HCT116 (cell line): ENCODE results near the gene PILRA. TPM values are rescaled to one million over a fixed set of nuclear protein-coding genes. Genes with fewer than 3 reads are reported as not detected.
"Not testable (repeated sequence)": the region's sequence is repeated elsewhere in the genome, so short reads cannot be mapped to it uniquely, and the experiment has no call there.

Source experiments
- ATAC-seq: fragments of 200-7000 bp; cut with Tn5 transposase; 2 replicates; pipeline ENCODE4 v1.9.1; 2020; ENCODE audit warnings: mild to moderate bottlenecking, moderate library complexity
- BruUV-seq: library from RNA; stranded (reverse); fragments of 400-500 nt; replicated peaks from 2 replicates; lab custom pipeline; 2021; lab: Mats Ljungman, UMichigan
- CTCF ChIA-PET: fragments of 300-600 bp; sonication (Branson Sonifier 250); formaldehyde crosslinking; loops from one replicate; lab custom pipeline; 2021; ENCODE audit warnings: antibody characterized with exemption; lab: Charles Lee
- POLR2A ChIA-PET: fragments of 300-600, 350-600 bp; sonication (Branson Sonifier 250); formaldehyde crosslinking; loops from one replicate; lab custom pipeline; 2021; ENCODE audit warnings: antibody characterized with exemption; lab: Charles Lee
- RAD21 ChIA-PET, 2 experiments: fragments of 300-600 bp; sonication (Branson Sonifier 250); formaldehyde crosslinking; loops; one replicate each; lab custom pipeline; 2023; ENCODE audit warnings: low total read pairs in 2 of 2; ENCODE audit not compliant: uncharacterized antibody in 2 of 2, unreplicated experiment in 2 of 2, low non-redundant PET in 1 of 2; lab: Charles Lee
- DNase-seq: peaks from one replicate; pipeline ENCODE4 v3.0.0-alpha.2; 2010; ENCODE audit warnings: low read depth, low spot score
- H2AFZ ChIP-seq: fragments of 200-600 bp; shearing (Covaris generic), sonication (generic); 2 replicates; pipeline ENCODE4 v1.6.1; 2017; ENCODE audit warnings: low read depth, mixed run types, mixed read lengths, antibody characterized with exemption, low read length; ENCODE audit not compliant: poor library complexity, severe bottlenecking
- H3K27ac ChIP-seq: 2 replicates; pipeline ENCODE4 v1.5.1; 2012; ENCODE audit warnings: low read depth, low read length
- H3K27me3 ChIP-seq: fragments of 200-600 bp; sonication (generic); 2 replicates; pipeline ENCODE4 v1.6.1; 2016; ENCODE audit warnings: mixed run types, low read length, mixed read lengths; ENCODE audit not compliant: insufficient read depth
- H3K36me3 ChIP-seq, 2 experiments: fragments of 200-500 bp in 1 of 2; fragments of 200-600 bp in 1 of 2; sonication (Bioruptor generic) in 1 of 2; sonication (generic) in 1 of 2; 2 replicates each; pipeline versions ENCODE4 v1.5.1 to v1.6.1; 2014 to 2016; ENCODE audit warnings: low read length in 2 of 2, inconsistent platforms in 1 of 2, mixed read lengths in 1 of 2, mixed run types in 1 of 2; ENCODE audit not compliant: insufficient read depth in 2 of 2, control insufficient read depth in 1 of 2
- H3K4me1 ChIP-seq, 2 experiments: fragments of 200-600 bp in 1 of 2; sonication (generic) in 1 of 2; 2 replicates each; pipeline versions ENCODE4 v1.5.1 to v1.6.1; 2012 to 2017; ENCODE audit warnings: low read length in 2 of 2, inconsistent platforms in 1 of 2, mild to moderate bottlenecking in 1 of 2, mixed read lengths in 1 of 2, mixed run types in 1 of 2, moderate library complexity in 1 of 2; ENCODE audit not compliant: insufficient read depth in 2 of 2, control insufficient read depth in 1 of 2
- H3K4me2 ChIP-seq: fragments of 200-600 bp; sonication (generic); 2 replicates; pipeline ENCODE4 v1.6.1; 2017; ENCODE audit warnings: mixed run types, low read length, mixed read lengths
- H3K4me3 ChIP-seq, 2 experiments: fragments of 200-600 bp in 1 of 2; sonication (generic) in 1 of 2; replicated peaks in 1 of 2; 2 replicates each; pipeline ENCODE4 v1.5.1; 2011 to 2016; ENCODE audit warnings: low read length in 2 of 2, control low read depth in 1 of 2, low read depth in 1 of 2, mild to moderate bottlenecking in 1 of 2, mixed read lengths in 1 of 2, mixed run types in 1 of 2
- H3K79me2 ChIP-seq: fragments of 200-600 bp; sonication (generic); 2 replicates; pipeline ENCODE4 v1.6.1; 2017; ENCODE audit warnings: mild to moderate bottlenecking, mixed run types, low read length, moderate library complexity, mixed read lengths; ENCODE audit not compliant: insufficient read depth
- H3K9ac ChIP-seq: fragments of 200-600 bp; sonication (generic); 2 replicates; pipeline ENCODE4 v1.6.1; 2016; ENCODE audit warnings: low read length, mixed read lengths
- H3K9me2 ChIP-seq: fragments of 200-600 bp; sonication (generic), shearing (Covaris generic); 2 replicates; pipeline ENCODE4 v1.6.1; 2017; ENCODE audit warnings: mixed run types, mild to moderate bottlenecking, moderate library complexity; ENCODE audit not compliant: insufficient read depth
- H3K9me3 ChIP-seq, 2 experiments: fragments of 200-500 bp in 1 of 2; fragments of 200-600 bp in 1 of 2; sonication (Bioruptor generic) in 1 of 2; sonication (generic) in 1 of 2; 2 replicates each; pipeline ENCODE4 v1.6.1; 2014 to 2017; ENCODE audit warnings: low read length in 2 of 2, mixed read lengths in 2 of 2, inconsistent platforms in 1 of 2, low read depth in 1 of 2, mild to moderate bottlenecking in 1 of 2, mixed run types in 1 of 2, moderate library complexity in 1 of 2; ENCODE audit not compliant: control insufficient read depth in 1 of 2, insufficient read depth in 1 of 2
- H4K20me1 ChIP-seq: fragments of 200-600 bp; sonication (generic), shearing (Covaris generic); 2 replicates; pipeline ENCODE4 v1.6.1; 2017; ENCODE audit warnings: mixed run types, mild to moderate bottlenecking, moderate library complexity; ENCODE audit not compliant: insufficient read depth
- CTCF ChIP-seq, 3 experiments: fragments of 200-600 bp in 1 of 3; sonication (generic) in 1 of 3; IDR thresholded peaks in 2 of 3; conservative IDR thresholded peaks in 1 of 3; 2 replicates each; pipeline ENCODE4 v1.5.1; 2012 to 2017; ENCODE audit warnings: low read depth in 2 of 3, low read length in 2 of 3, antibody characterized with exemption in 1 of 3, borderline replicate concordance in 1 of 3, control low read depth in 1 of 3, mild to moderate bottlenecking in 1 of 3, mixed read lengths in 1 of 3, mixed run types in 1 of 3, moderate library complexity in 1 of 3; ENCODE audit not compliant: insufficient read depth in 1 of 3
- EGR1 ChIP-seq: IDR thresholded peaks from 2 replicates; pipeline ENCODE4 v1.6.1; 2012; ENCODE audit warnings: low read depth
- ELF1 ChIP-seq: IDR thresholded peaks from 2 replicates; pipeline ENCODE4 v1.6.1; 2012; ENCODE audit warnings: low read depth, borderline replicate concordance
- JUND ChIP-seq: IDR thresholded peaks from 2 replicates; pipeline ENCODE4 v1.6.1; 2012
- MAX ChIP-seq: IDR thresholded peaks from 2 replicates; pipeline ENCODE4 v1.6.1; 2012
- POLR2A ChIP-seq: IDR thresholded peaks from 2 replicates; pipeline ENCODE4 v1.7.0; 2011; ENCODE audit warnings: borderline replicate concordance; ENCODE audit not compliant: insufficient read depth, insufficient read length; ENCODE audit errors: extremely low read depth
- POLR2AphosphoS5 ChIP-seq: IDR thresholded peaks from 2 replicates; pipeline ENCODE4 v1.6.1; 2011; ENCODE audit warnings: mild to moderate bottlenecking, low read depth, low read length, moderate library complexity
- RAD21 ChIP-seq: IDR thresholded peaks from 2 replicates; pipeline ENCODE4 v1.6.1; 2012; ENCODE audit warnings: low read depth, mild to moderate bottlenecking
- SIN3A ChIP-seq: IDR thresholded peaks from 2 replicates; pipeline ENCODE4 v1.6.1; 2012; ENCODE audit warnings: low read depth
- SRF ChIP-seq: IDR thresholded peaks from 2 replicates; pipeline ENCODE4 v1.6.1; 2012; ENCODE audit warnings: low read depth
- ZNF274 ChIP-seq: fragments of 200-500 bp; sonication (Bioruptor generic); IDR thresholded peaks from 2 replicates; pipeline ENCODE4 v1.6.1; 2014; ENCODE audit warnings: mild to moderate bottlenecking, low read depth, low read length, inconsistent platforms
- intact Hi-C: fragments of 100-400 bp; cut with micrococcal nuclease; formaldehyde crosslinking; loops from 2 replicates; pipeline ENCODE4 v1.10.0; 2022
- total RNA-seq: library from RNA; stranded (reverse); gene quantifications from one replicate; pipeline ENCODE4 v1.2.1, GENCODE V29; 2021; ENCODE audit not compliant: unreplicated experiment

The PILRA gene
- total RNA-seq, 1 experiment from 2014 or later: 1.8 TPM

DNA sequence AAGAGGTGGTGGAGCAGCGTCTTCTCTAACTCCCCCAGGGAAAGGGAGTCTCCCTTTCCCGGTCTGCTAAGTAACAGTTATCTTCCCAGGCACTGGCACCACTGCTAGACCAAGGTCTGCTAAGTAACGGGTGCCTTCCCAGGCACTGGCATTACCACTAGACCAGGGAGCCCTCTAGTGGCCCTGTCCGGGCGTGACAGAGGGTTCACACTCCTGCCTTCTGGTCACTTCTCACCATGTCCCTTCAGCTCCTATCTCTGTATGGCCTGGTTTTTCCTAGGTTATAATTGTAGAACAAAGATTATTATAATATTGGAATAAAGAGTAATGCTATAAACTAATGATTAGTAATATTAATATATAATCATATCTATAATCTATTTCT, 28.0 kb upstream of the PILRA start:
- H4K20me1 ChIP-seq, POLR2A ChIA-PET, RAD21 ChIA-PET, BruUV-seq, intact Hi-C loops, H3K4me2 ChIP-seq, H3K4me3 ChIP-seq, H3K9me2 ChIP-seq, H3K9me3 ChIP-seq, H2AFZ ChIP-seq, H3K9ac ChIP-seq, H3K27ac ChIP-seq, H3K27me3 ChIP-seq: not testable (repeated sequence)
- TF ChIP-seq RAD21 (peak; percentile 43), CTCF (IDR thresholded peaks at IDR 0.05 in 2 of 3, conservative IDR thresholded peaks at IDR 0.05 in 1 of 3; ENCODE audit: borderline replicate concordance in 1 of 3, insufficient read depth in 1 of 3, low read depth in 2 of 3, low read length in 2 of 3) (peak; percentile 9 to 31 (median 23); a peak in 2 of 6 replicates)
- Histone ChIP-seq H3K36me3 (peaks cover 48 to 49% of the 10 kb centered on the region in 2 experiments), H3K4me1 (peaks cover 4 to 12% of the 10 kb centered on the region in 2 experiments; a peak in 3 of 4 replicates), H3K79me2 (peaks cover 72% of the 10 kb centered on the region)
- CTCF ChIA-PET: interaction anchor here (0.7 to 1.9 kb wide), 6 partner anchors 9 to 213 kb away, joined by 3 to 7 read pairs (median 4); no protein-coding TSS in a partner anchor
- ATAC-seq (peak; percentile 60), DNase-seq (peak; percentile 31)

- Histone ChIP-seq H3K4me3 (no peak overlapping the region), H4K20me1 (peaks cover 7% of the 10 kb centered on the region; the same call in 1 of the 2 replicates), H3K9me3 (no peaks in the 10 kb centered on the region), H3K27me3 (no peaks in the 10 kb centered on the region), H3K4me2 (no peak overlapping the region), H3K79me2 (peaks cover 61% of the 10 kb centered on the region), H3K4me1 (peaks cover 4 to 12% of the 10 kb centered on the region in 2 experiments; a peak in 3 of 4 replicates), H3K9ac (no peak overlapping the region), H3K9me2 (no peaks in the 10 kb centered on the region), H3K27ac (no peak overlapping the region), H3K36me3 (peaks cover 58 to 63% of the 10 kb centered on the region in 2 experiments), H2AFZ (no peak overlapping the region)
- no peak for TF ChIP-seq SRF
- TF ChIP-seq ELF1: no peak
- no peak for TF ChIP-seq MAX
- no peak for TF ChIP-seq JUND
- TF ChIP-seq SIN3A: no peak
- no peak for TF ChIP-seq ZNF274
- no peak for TF ChIP-seq POLR2A
- TF ChIP-seq EGR1: no peak
- TF ChIP-seq POLR2AphosphoS5: no peak
- TF ChIP-seq CTCF (IDR thresholded peaks at IDR 0.05 in 2 of 3, conservative IDR thresholded peaks at IDR 0.05 in 1 of 3; ENCODE audit: borderline replicate concordance in 1 of 3, insufficient read depth in 1 of 3, low read depth in 2 of 3, low read length in 2 of 3): no peak
- intact Hi-C loops: no loop called here
- POLR2A ChIA-PET: no interaction called here
- no TSS peak for BruUV-seq
- RAD21 ChIA-PET: no interaction called here
- DNase-seq: no peak
- CTCF ChIA-PET: no interaction called here
- no peak for ATAC-seq
These were observed 26.4 kb upstream of the PILRA start for GRCh38 chr7:100346921-100347320.
